Umbilical cord (tissue), 2 donors: ENCODE results near the gene NFYA. TPM values are rescaled to one million over a fixed set of nuclear protein-coding genes. Genes with fewer than 3 reads are reported as not detected.

Source experiments
- DNase-seq: peaks from one replicate; pipeline ENCODE4 v3.0.0-alpha.2; 2015; ENCODE audit warnings: low spot score
- total RNA-seq: library from RNA; depleted of rRNA; stranded (reverse); fragments of >200 nt; gene quantifications from one replicate; pipeline ENCODE4 v1.2.3, GENCODE V29; 2014; ENCODE audit warnings: low replicate concordance; ENCODE audit not compliant: insufficient read depth

The NFYA gene
- 15.9 TPM for total RNA-seq

- DNase-seq, result no peak
Observed at GRCh38 chr6:41072836-41073202, at the start of gene NFYA. TSS of gene NFYA (plus strand) at chr6:41072974. CDS start at chr6:41079090, 6,116 bp downstream.

GRCh38 chr6:41023114-41023513, 49.7 kb upstream of the NFYA start:
- no peak for DNase-seq

GRCh38 chr6:41025966-41026530, 46.7 kb upstream of the NFYA start:
- DNase-seq, result no peak

- DNase-seq, result no peak
Observed at GRCh38 chr6:41027241-41027640, 45.5 kb upstream of the NFYA start.

- peak; percentile 83 for DNase-seq
Observed at GRCh38 chr6:41027799-41028560, 44.8 kb upstream of the NFYA start.

- DNase-seq, result no peak
Observed at GRCh38 chr6:41028561-41029412, 44.0 kb upstream of the NFYA start.

GRCh38 chr6:41032830-41033229, 39.9 kb upstream of the NFYA start:
- DNase-seq, result no peak

GRCh38 chr6:41033776-41034175, 39.0 kb upstream of the NFYA start:
- no peak for DNase-seq

- DNase-seq, result no peak
Observed at GRCh38 chr6:41036186-41036585, 36.6 kb upstream of the NFYA start.

- DNase-seq, result no peak
Observed at GRCh38 chr6:41036601-41037000, 36.2 kb upstream of the NFYA start.

GRCh38 chr6:41037107-41037900, 35.5 kb upstream of the NFYA start:
- DNase-seq, result peak; percentile 68

GRCh38 chr6:41038205-41038604, 34.6 kb upstream of the NFYA start:
- no peak for DNase-seq

- no peak for DNase-seq
Observed at GRCh38 chr6:41039060-41039998, 33.4 kb upstream of the NFYA start, which contains the start of gene UNC5CL. TSS of gene UNC5CL (minus strand) at chr6:41039221. CDS start at chr6:41035074, 4,147 bp downstream.

GRCh38 chr6:41040101-41040939, 32.5 kb upstream of the NFYA start:
- DNase-seq, result no peak

- DNase-seq, result no peak
Observed at GRCh38 chr6:41040940-41041536, 31.7 kb upstream of the NFYA start.

GRCh38 chr6:41042226-41043055, 30.3 kb upstream of the NFYA start, which contains the start of gene TSPO2:
TSS of gene TSPO2 (plus strand) at chr6:41042467. CDS start at chr6:41042986, 519 bp downstream.
- DNase-seq, result no peak

- DNase-seq, result no peak
Observed at GRCh38 chr6:41043151-41043550, 29.6 kb upstream of the NFYA start.

GRCh38 chr6:41045664-41046063, 27.1 kb upstream of the NFYA start:
- no peak for DNase-seq
